KMS-11 (cell line): ENCODE measurements around the gene PALLD.

Experiments
- H2AFZ ChIP-seq: fragments of 200-600 bp; sonication (generic); 2 replicates; pipeline ENCODE4 v1.6.1; 2016; ENCODE audit warnings: antibody characterized with exemption, mixed run types, low read depth
- H3K27ac ChIP-seq: fragments of 200-600 bp; sonication (generic); 2 replicates; pipeline ENCODE4 v1.6.1; 2016; ENCODE audit warnings: mild to moderate bottlenecking, mixed run types
- H3K27me3 ChIP-seq: fragments of 200-600 bp; sonication (generic); 2 replicates; pipeline ENCODE4 v1.6.1; 2017; ENCODE audit warnings: mild to moderate bottlenecking, low read depth, mixed run types, moderate library complexity; ENCODE audit not compliant: insufficient read depth
- H3K36me3 ChIP-seq: fragments of 200-600 bp; sonication (generic); 2 replicates; pipeline ENCODE4 v1.6.1; 2017; ENCODE audit warnings: mild to moderate bottlenecking, mixed run types; ENCODE audit not compliant: insufficient read depth
- H3K4me1 ChIP-seq: fragments of 200-600 bp; sonication (generic); 2 replicates; pipeline ENCODE4 v1.6.1; 2016; ENCODE audit warnings: mild to moderate bottlenecking, low read depth, mixed run types; ENCODE audit not compliant: poor library complexity, severe bottlenecking
- H3K4me2 ChIP-seq: fragments of 200-600 bp; sonication (generic); 2 replicates; pipeline ENCODE4 v1.7.0; 2016; ENCODE audit warnings: mild to moderate bottlenecking, mixed run types
- H3K4me3 ChIP-seq: fragments of 200-600 bp; sonication (generic); IDR thresholded peaks from 2 replicates; pipeline ENCODE4 v1.6.1; 2017; ENCODE audit warnings: low read depth, low read length, mixed read lengths; ENCODE audit not compliant: insufficient read depth
- H3K79me2 ChIP-seq: fragments of 200-600 bp; sonication (generic); 2 replicates; pipeline ENCODE4 v1.6.1; 2016; ENCODE audit warnings: low read depth, mixed run types; ENCODE audit not compliant: insufficient read depth
- H3K9ac ChIP-seq: fragments of 200-600 bp; sonication (generic); 2 replicates; pipeline ENCODE4 v1.6.1; 2016; ENCODE audit warnings: mild to moderate bottlenecking, mixed run types
- H4K20me1 ChIP-seq: fragments of 200-600 bp; sonication (generic); 2 replicates; pipeline ENCODE4 v1.6.1; 2016; ENCODE audit warnings: mild to moderate bottlenecking, mixed run types; ENCODE audit not compliant: insufficient read depth
- TF ChIP-seq, protein P1 (sequence below): fragments of 200-600 bp; sonication (generic); conservative IDR thresholded peaks from 2 replicates; pipeline ENCODE4 v1.6.1; 2017; ENCODE audit warnings: low read depth, mild to moderate bottlenecking, antibody characterized with exemption, low read length, moderate library complexity, mixed read lengths

Gene PALLD

DNA sequence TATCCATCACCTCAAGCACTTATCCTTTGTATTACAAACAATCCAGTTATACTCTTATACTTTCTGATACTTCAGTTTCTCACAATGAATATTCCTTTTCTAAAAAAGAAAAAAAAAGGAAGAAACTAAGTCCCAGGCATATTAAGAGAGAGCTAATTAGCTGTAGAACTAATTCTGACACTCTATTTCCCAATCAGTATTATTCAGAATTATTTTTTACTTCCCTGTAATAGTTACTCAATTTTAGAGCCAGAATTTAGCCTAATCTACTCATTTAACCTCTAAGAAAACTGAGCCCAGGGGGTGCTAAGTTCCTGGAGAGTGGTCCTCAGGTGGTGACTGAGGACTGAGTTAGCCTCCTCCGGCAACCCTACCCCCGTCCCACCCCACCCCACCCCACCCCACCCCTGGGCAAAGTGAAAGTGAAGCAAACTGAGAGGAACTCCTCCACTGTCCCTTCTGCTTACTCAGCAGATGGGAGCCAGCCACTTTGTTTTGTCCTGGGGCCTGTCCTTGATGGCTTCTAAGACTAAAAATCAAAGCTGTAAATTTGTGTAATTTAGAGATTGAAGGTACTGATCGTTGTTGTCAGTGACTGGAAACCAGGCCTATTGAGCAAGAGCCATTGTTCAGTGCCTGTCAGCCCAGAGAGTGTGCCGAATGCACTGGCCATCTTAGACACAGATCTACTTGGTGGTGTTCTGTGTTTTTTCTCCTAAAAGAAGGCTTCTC, 351.1 kb downstream of the PALLD start:
- peaks cover 6% of the 10 kb centered on the region; the same call in 1 of the 2 replicates for H3K79me2 ChIP-seq
- H3K9ac ChIP-seq: no peak overlapping the region
- peak overlapping the region; percentile 69 for H3K4me2 ChIP-seq
- H3K27me3 ChIP-seq: no peaks in the 10 kb centered on the region
- H3K36me3 ChIP-seq: no peaks in the 10 kb centered on the region
- peaks cover 42% of the 10 kb centered on the region for H3K4me1 ChIP-seq
- H3K27ac ChIP-seq: peak overlapping the region; percentile 21; the same call in 1 of the 2 replicates
- no peak overlapping the region for H3K4me3 ChIP-seq
- H4K20me1 ChIP-seq: no peaks in the 10 kb centered on the region
- no peak overlapping the region for H2AFZ ChIP-seq
- TF ChIP-seq, protein P1, sequence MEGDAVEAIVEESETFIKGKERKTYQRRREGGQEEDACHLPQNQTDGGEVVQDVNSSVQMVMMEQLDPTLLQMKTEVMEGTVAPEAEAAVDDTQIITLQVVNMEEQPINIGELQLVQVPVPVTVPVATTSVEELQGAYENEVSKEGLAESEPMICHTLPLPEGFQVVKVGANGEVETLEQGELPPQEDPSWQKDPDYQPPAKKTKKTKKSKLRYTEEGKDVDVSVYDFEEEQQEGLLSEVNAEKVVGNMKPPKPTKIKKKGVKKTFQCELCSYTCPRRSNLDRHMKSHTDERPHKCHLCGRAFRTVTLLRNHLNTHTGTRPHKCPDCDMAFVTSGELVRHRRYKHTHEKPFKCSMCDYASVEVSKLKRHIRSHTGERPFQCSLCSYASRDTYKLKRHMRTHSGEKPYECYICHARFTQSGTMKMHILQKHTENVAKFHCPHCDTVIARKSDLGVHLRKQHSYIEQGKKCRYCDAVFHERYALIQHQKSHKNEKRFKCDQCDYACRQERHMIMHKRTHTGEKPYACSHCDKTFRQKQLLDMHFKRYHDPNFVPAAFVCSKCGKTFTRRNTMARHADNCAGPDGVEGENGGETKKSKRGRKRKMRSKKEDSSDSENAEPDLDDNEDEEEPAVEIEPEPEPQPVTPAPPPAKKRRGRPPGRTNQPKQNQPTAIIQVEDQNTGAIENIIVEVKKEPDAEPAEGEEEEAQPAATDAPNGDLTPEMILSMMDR: no peak

DNA sequence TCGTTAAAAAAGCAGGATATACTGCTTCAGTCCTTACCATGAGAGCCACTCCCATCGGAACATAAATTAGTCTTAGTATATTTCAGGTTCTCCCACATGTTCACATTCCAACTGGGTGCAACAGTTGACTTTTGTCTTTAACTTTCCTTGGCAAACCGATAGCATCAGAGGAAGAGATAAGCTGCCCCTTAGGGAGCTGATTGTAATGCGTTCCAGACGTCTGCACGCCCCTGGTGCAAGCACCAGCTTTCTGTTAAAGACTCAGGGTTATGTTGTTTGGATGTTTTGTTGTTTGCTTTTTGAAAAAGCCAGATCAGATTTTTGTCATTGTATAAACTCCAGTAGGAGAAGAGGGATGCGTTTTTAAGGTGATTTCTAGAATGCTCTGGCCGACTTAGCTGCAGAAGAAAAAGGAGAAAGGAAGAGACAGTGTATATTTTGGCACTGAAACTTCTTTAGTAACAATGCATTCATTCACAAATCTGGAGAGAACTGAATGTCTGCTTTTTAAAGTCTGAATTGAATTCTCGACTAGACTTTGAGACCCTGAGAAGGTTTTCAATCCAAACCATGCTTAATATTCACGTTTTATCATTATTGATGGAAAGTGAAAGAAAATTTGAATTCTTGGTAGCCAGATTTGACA, 352.3 kb downstream of the PALLD start:
- peak overlapping the region; percentile 66; the same call in 1 of the 2 replicates for H3K4me2 ChIP-seq
- H2AFZ ChIP-seq: no peak overlapping the region
- H3K36me3 ChIP-seq: no peaks in the 10 kb centered on the region
- H4K20me1 ChIP-seq: no peaks in the 10 kb centered on the region
- H3K27me3 ChIP-seq: no peaks in the 10 kb centered on the region
- peaks cover 54% of the 10 kb centered on the region for H3K4me1 ChIP-seq
- no peak overlapping the region for H3K27ac ChIP-seq
- H3K79me2 ChIP-seq: peaks cover 5% of the 10 kb centered on the region; the same call in 1 of the 2 replicates
- no peak overlapping the region for H3K9ac ChIP-seq
- no peak overlapping the region for H3K4me3 ChIP-seq
- TF ChIP-seq, protein P1: no peak

DNA sequence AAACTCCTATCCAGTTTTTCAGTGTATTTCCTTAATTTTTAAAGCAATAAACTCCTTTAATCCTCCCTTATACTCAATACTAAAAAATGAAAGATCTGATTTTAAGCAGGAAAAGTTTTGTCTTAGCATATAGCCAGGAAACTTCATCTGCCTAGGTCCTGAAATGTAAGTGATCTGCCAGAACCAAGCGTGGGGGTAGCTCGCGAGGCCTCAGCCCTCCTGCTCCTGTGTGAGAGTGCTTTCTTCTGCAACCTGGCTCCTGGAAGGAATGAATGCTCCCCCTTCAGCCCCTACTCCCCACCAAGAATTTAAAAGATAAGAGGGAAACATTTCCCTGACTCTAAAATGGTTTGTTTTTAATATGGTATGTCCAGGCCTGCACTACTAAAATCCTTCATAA, 353.1 kb downstream of the PALLD start:
- TF ChIP-seq, protein P1: no peak
- H3K4me2 ChIP-seq: no peak overlapping the region
- peaks cover 5% of the 10 kb centered on the region; the same call in 1 of the 2 replicates for H3K79me2 ChIP-seq
- H3K27me3 ChIP-seq: no peaks in the 10 kb centered on the region
- H3K4me3 ChIP-seq: no peak overlapping the region
- no peaks in the 10 kb centered on the region for H4K20me1 ChIP-seq
- peaks cover 61% of the 10 kb centered on the region for H3K4me1 ChIP-seq
- H3K27ac ChIP-seq: no peak overlapping the region
- H3K9ac ChIP-seq: no peak overlapping the region
- no peaks in the 10 kb centered on the region for H3K36me3 ChIP-seq
- no peak overlapping the region for H2AFZ ChIP-seq

DNA sequence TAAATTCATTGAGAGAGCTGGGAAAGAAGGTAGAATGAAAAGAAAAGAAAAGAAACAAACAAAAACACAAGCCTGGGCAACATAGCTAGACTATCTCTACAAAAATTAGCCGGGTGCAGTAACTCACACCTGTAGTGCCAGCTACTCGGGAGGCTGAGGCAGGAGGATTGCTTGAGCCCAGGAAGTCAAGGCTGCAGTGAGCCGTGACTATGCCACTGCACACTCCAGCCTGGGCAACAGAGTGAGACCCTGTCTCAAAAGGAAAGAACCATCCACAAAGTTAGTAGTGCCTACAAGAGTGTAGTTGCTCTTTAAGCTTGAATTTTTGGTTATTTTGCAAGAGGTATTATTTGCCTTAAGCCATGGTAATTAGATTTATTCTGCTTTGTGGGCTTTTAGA, 355.5 kb downstream of the PALLD start:
- H3K27me3 ChIP-seq: no peaks in the 10 kb centered on the region
- no peak overlapping the region; the same call in 1 of the 2 replicates for H3K27ac ChIP-seq
- H3K79me2 ChIP-seq: peaks cover 13% of the 10 kb centered on the region; the same call in 1 of the 2 replicates
- H3K36me3 ChIP-seq: no peaks in the 10 kb centered on the region
- no peak overlapping the region for H3K4me3 ChIP-seq
- no peak overlapping the region for H2AFZ ChIP-seq
- TF ChIP-seq, protein P1: no peak
- no peak overlapping the region for H3K9ac ChIP-seq
- H4K20me1 ChIP-seq: no peaks in the 10 kb centered on the region
- H3K4me2 ChIP-seq: peak overlapping the region; percentile 80; the same call in 1 of the 2 replicates
- H3K4me1 ChIP-seq: peaks cover 78% of the 10 kb centered on the region
